Heart right ventricle (tissue), 16 donors: ENCODE measurements around the gene GIT1. TPM values are rescaled to one million over a fixed set of nuclear protein-coding genes. Genes with fewer than 3 reads are reported as not detected.

Experiments used
- ATAC-seq, 8 donors: fragments of 200-7000 bp; cut with Tn5 transposase; one replicate each; pipeline ENCODE4 v1.9.1; 2020; ENCODE audit warnings: mild to moderate bottlenecking in 8 of 8, moderate library complexity in 8 of 8, moderate number of reproducible peaks in 1 of 8
- DNase-seq, 2 donors: peaks; one replicate each; pipeline ENCODE4 v3.0.0-alpha.2; 2020
- H3K27ac ChIP-seq, 10 donors: fragments of 200-600 bp; sonication (generic) in 2 of 10; one replicate each; pipeline versions ENCODE4 v1.5.0 to v1.8.0; 2020 to 2022; ENCODE audit warnings: mild to moderate bottlenecking in 3 of 10
- H3K27me3 ChIP-seq, 7 donors: fragments of 200-600 bp; one replicate each; pipeline ENCODE4 v1.8.0; 2021 to 2022; ENCODE audit warnings: mild to moderate bottlenecking in 2 of 7
- H3K36me3 ChIP-seq, 9 donors: fragments of 200-600 bp; sonication (generic) in 1 of 9; one replicate each; pipeline versions ENCODE4 v1.5.0 to v1.8.0; 2020 to 2022; ENCODE audit warnings: mild to moderate bottlenecking in 2 of 9
- H3K4me1 ChIP-seq, 9 donors: fragments of 200-600 bp; sonication (generic) in 1 of 9; one replicate each; pipeline versions ENCODE4 v1.5.0 to v1.8.0; 2020 to 2022; ENCODE audit warnings: mild to moderate bottlenecking in 4 of 9
- H3K4me3 ChIP-seq, 10 donors: fragments of 200-600 bp; sonication (generic) in 2 of 10; one replicate each; pipeline versions ENCODE4 v1.5.0 to v1.8.0; 2020 to 2022; ENCODE audit warnings: mild to moderate bottlenecking in 7 of 10, moderate library complexity in 2 of 10
- H3K9me3 ChIP-seq, 11 donors: fragments of 200-600 bp in 10 of 11; sonication (generic) in 2 of 11; one replicate each; pipeline versions ENCODE4 v1.5.0 to v1.8.0; 2013 to 2022; ENCODE audit warnings: mild to moderate bottlenecking in 2 of 11, control low read depth in 1 of 11, moderate library complexity in 1 of 11
- WGBS, 2 donors: extraction: QIAGEN DNeasy Blood & Tissue Kit; methylation state at CpG; one replicate each; pipeline ENCODE4 v1.1.7; 2013; ENCODE audit warnings: inconsistent platforms in 1 of 2; 5-methylcytosine and 5-hydroxymethylcytosine counted together
- intact Hi-C, 10 donors: fragments of 100-400 bp; cut with DNase I; formaldehyde crosslinking; loops; one replicate each; pipeline versions ENCODE4 v1.11.1 to v1.14.2; 2022
- polyA plus RNA-seq, 2 donors: library from polyadenylated mRNA; stranded (reverse); fragments of 200-250 nt; gene quantifications; one replicate each; pipeline ENCODE4 v1.2.3, GENCODE V29; 2013
- total RNA-seq, 10 donors: library from RNA; stranded (reverse); fragmentation: NEBNext Ultra II Directional in 3 of 10; extraction: Animal tissue kit (Norgen Biotek cat#: 25700) in 3 of 10; gene quantifications; one replicate each; pipeline versions ENCODE4 v1.2.1 to v1.2.4, GENCODE V29; 2021 to 2023
- TF ChIP-seq, protein P1 (sequence below), 9 donors: fragments of 200-600 bp; sonication (generic) in 2 of 9; IDR thresholded peaks; one replicate each; pipeline versions ENCODE4 v1.5.0 to v1.8.0; 2021 to 2022; ENCODE audit warnings: antibody characterized with exemption in 9 of 9, mild to moderate bottlenecking in 5 of 9, moderate library complexity in 1 of 9
- donor health status: Arrhythmogenic right ventricular cardiomyopathy.
- donor health status: ischemic (EF 13 %, LVEDD 7.1; RV severe dilation, severe dysfunction).
- donor health status: healthy with polysubstance abuse.
- donor health status: DM: no; HTN: yes; CAD: no.
- donor health status: DM: no; HTN: no; CAD: no.
- donor health status: ischemic (EF 25% LVEDD 6.9; RV normal size, moderate dysfunction).
- donor health status: ischemic (EF 25% LVEDD 5.7; RV mildly dilated, moderate dysfunction).
- donor health status: healthy.
- donor health status: DM: yes; HTN: yes; CAD: no.
- donor health status: Ischemic cardiomyopathy.
- donor health status: ischemic (EF 35%, LVEDD 5.7; RV mildly dilated, moderate dysfunction).
- donor health status: nonischemic (EF 11% LVEDD 7.7; RV severe dilation, severe dysfunction).
- donor health status: DM: yes; HTN: yes; CAD: no.
- donor health status: PGD.
- donor health status: ischemic (EF 29% LVEDD 5.4; RV normal size, mild dysfunction).
- donor health status: nonischemic (EF 23%, LVEDD 6.1; RV moderate dilation, normal function).

The GIT1 gene
- total and polyA plus RNA-seq, 12 donors = 20.6 to 35.4 (median 28.9) TPM

DNA sequence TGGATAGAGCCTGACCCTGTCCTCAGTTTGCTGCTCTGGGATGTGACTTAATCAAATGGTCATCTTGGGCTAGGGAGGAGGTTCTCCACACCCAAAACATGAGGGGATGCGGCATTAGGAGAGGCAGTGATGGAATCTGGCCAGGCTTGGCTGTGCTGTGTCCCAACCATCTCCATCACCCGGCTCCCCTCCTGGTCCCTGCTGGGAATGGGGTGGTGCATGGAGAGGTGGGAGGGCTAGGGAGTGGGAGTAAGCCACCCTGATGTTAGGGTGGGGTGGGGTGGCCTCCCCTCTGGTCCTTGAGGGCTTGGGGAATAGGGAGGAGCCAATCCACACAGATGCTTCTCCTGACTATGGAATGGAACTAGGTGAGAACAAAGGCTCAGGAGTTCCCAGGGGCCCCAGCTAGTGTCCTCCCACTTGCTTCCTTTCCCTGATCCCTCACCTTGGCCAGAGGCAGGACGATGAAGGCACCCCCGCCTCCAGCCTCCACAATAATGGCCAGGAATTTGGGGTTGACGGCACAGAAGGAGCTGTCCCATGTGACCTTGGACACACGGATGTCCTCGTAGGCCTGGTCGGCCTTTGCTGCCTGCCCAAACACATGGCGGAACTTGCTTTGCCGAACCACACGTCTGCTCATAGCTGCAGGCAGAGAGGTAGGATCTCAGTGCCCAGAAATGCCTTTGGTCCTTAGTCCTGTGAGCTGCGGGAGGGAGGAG is 31.5 kb upstream of the GIT1 start:
- Histone ChIP-seq H3K27me3 (peaks cover 0 to 28% (median 0%) of the 10 kb centered on the region in 7 donors), H3K9me3 (no peaks in the 10 kb centered on the region), H3K27ac (peak overlapping the region; percentile 29 to 95 (median 88)), H3K4me3 (peak overlapping the region in 5 of 10 donors; percentile 74 to 92 (median 79)), H3K36me3 (no peaks in the 10 kb centered on the region), H3K4me1 (peaks cover 11 to 97% (median 64%) of the 10 kb centered on the region in 9 donors)
- intact Hi-C loops = loop anchor here in 2 of 10 donors (10.0 kb wide), 2 partner anchors 46 to 314 kb away; partner anchors contain the start of gene SSH2 (in 1 of the 2)
- TF ChIP-seq, protein P1, sequence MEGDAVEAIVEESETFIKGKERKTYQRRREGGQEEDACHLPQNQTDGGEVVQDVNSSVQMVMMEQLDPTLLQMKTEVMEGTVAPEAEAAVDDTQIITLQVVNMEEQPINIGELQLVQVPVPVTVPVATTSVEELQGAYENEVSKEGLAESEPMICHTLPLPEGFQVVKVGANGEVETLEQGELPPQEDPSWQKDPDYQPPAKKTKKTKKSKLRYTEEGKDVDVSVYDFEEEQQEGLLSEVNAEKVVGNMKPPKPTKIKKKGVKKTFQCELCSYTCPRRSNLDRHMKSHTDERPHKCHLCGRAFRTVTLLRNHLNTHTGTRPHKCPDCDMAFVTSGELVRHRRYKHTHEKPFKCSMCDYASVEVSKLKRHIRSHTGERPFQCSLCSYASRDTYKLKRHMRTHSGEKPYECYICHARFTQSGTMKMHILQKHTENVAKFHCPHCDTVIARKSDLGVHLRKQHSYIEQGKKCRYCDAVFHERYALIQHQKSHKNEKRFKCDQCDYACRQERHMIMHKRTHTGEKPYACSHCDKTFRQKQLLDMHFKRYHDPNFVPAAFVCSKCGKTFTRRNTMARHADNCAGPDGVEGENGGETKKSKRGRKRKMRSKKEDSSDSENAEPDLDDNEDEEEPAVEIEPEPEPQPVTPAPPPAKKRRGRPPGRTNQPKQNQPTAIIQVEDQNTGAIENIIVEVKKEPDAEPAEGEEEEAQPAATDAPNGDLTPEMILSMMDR (IDR thresholded peaks at IDR 0.05) = no peak
- WGBS, 2 donors = 61 to 86% methylated on average over 12 of the region's 12 CpGs
- ATAC-seq (no peak), DNase-seq (no peak)

DNA sequence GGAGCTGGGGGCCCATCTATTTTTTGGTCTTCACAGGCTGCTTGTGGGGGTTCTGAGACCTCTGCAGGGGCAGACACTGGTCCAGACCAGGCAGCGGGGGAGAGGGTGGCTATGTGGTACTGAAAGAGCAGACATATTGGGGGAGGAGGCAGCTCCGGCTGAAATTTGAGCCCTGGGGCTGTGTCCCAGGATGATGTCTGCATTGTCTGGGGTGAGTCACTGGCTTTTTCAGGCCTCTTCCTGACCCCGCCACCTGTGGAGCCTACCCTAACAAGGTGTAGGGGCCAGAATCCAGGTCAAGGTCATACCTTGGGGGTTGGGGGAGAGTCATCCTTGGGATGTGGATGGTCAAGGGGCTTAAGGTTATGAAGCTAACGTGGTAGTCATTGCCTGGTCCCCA is 30.8 kb upstream of the GIT1 start:
- intact Hi-C loops = loop anchor here in 2 of 10 donors (10.0 kb wide), 2 partner anchors 45 to 315 kb away; partner anchors contain the start of gene SSH2 (in 1 of the 2)
- ATAC-seq (no peak), DNase-seq (no peak)
- TF ChIP-seq, protein P1 (IDR thresholded peaks at IDR 0.05) = no peak
- H3K4me3 ChIP-seq = no peak overlapping the region
- 86 to 91% methylated on average over 4 of the region's 4 CpGs for WGBS, 2 donors
- peaks cover 11 to 97% (median 67%) of the 10 kb centered on the region in 9 donors for H3K4me1 ChIP-seq
- peak overlapping the region in 8 of 10 donors; percentile 10 to 95 (median 90) for H3K27ac ChIP-seq
- H3K36me3 ChIP-seq = peaks cover 0 to under 1% (median 0%) of the 10 kb centered on the region in 9 donors
- peaks cover 0 to 30% (median 0%) of the 10 kb centered on the region in 7 donors for H3K27me3 ChIP-seq
- no peaks in the 10 kb centered on the region for H3K9me3 ChIP-seq

DNA sequence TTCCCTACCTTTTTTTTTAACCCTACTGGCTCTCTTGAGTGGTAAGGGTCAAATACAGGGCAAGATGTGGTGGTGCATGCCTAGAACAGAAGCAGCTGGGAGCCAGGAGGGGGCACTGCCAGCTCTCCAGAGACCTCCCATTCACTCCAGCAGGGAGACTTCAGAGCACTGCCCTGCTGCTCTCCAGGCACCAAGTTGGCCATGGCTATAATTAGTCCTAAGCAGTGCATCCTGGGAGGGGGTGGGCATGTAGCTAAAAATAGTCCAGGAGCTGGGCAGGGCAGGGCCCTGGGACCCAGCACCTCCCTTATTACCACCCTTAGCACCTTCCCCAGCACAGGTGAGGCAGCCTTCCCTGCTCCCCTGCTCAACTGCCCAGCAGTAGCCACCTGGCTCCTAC is 29.8 kb upstream of the GIT1 start:
- DNase-seq (peak in 1 of 2 donors; percentile 74), ATAC-seq (peak; percentile 16 to 68 (median 51))
- TF ChIP-seq, protein P1 (IDR thresholded peaks at IDR 0.05) = peak; percentile 13 to 63 (median 45)
- peaks cover 11 to 97% (median 70%) of the 10 kb centered on the region in 9 donors for H3K4me1 ChIP-seq
- H3K9me3 ChIP-seq = no peaks in the 10 kb centered on the region
- peaks cover 0 to 5% (median 0%) of the 10 kb centered on the region in 9 donors for H3K36me3 ChIP-seq
- H3K4me3 ChIP-seq = no peak overlapping the region
- intact Hi-C loops = loop anchor here in 4 of 10 donors (5.0 to 10.0 kb wide), 4 partner anchors 156 to 316 kb away; partner anchors contain the start of gene SSH2 (in 2 of the 4)
- peak overlapping the region in 9 of 10 donors; percentile 10 to 95 (median 89) for H3K27ac ChIP-seq
- peaks cover 0 to 36% (median 0%) of the 10 kb centered on the region in 7 donors for H3K27me3 ChIP-seq

- Histone ChIP-seq H3K36me3 (peaks cover 0 to 5% (median 0%) of the 10 kb centered on the region in 9 donors), H3K4me3 (peak overlapping the region in 8 of 10 donors; percentile 11 to 59 (median 39)), H3K27ac (peak overlapping the region in 7 of 10 donors; percentile 42 to 95 (median 83)), H3K4me1 (peaks cover 16 to 97% (median 78%) of the 10 kb centered on the region in 9 donors), H3K9me3 (no peaks in the 10 kb centered on the region), H3K27me3 (peaks cover 0 to 39% (median 0%) of the 10 kb centered on the region in 7 donors)
- DNase-seq (no peak), ATAC-seq (peak in 1 of 8 donors; percentile 0)
- TF ChIP-seq, protein P1 (IDR thresholded peaks at IDR 0.05) = no peak
- WGBS, 2 donors = 46 to 47% methylated on average over 22 of the region's 22 CpGs
- intact Hi-C loops = loop anchor here in 4 of 10 donors (5.0 to 10.0 kb wide), 4 partner anchors 156 to 316 kb away; partner anchors contain the start of gene SSH2 (in 2 of the 4)
Observed at GRCh38 chr17:29618272-29619065, 29.0 kb upstream of the GIT1 start.
